Measurements from ENCODE around the gene MAGEA9.

- no peak for TF ChIP-seq CTCF (IDR thresholded peaks at IDR 0.05 in 8 of 11, conservative IDR thresholded peaks at IDR 0.05 in 3 of 11)
- no peak for TF ChIP-seq POLR2AphosphoS5 (IDR thresholded peaks at IDR 0.05)
Observed at GRCh38 chrX:149758068-149758714, 23.5 kb upstream of the MAGEA9 start.
